PFSK-1 (cell line): Measurements from ENCODE around the gene IFI27L1.

Experiments used
- FOXP2 ChIP-seq: optimal IDR thresholded peaks from 2 replicates; pipeline ENCODE3; 2011; ENCODE audit warnings: borderline replicate concordance, control low read depth, inconsistent platforms; ENCODE audit not compliant: insufficient read depth; ENCODE audit errors: extremely low read length, extremely low read depth
- POLR2AphosphoS5 ChIP-seq: IDR thresholded peaks from 2 replicates; pipeline ENCODE4 v1.6.1; 2012; ENCODE audit warnings: low read depth, mild to moderate bottlenecking, control low read depth, low read length, moderate library complexity
- SIN3A ChIP-seq: IDR thresholded peaks from 2 replicates; pipeline ENCODE4 v1.6.1; 2012; ENCODE audit warnings: mild to moderate bottlenecking, low read length, moderate library complexity, borderline replicate concordance; ENCODE audit not compliant: insufficient read depth
- TAF1 ChIP-seq: IDR thresholded peaks from 2 replicates; pipeline ENCODE4 v1.6.1; 2012; ENCODE audit warnings: low read length, control low read depth, borderline replicate concordance; ENCODE audit not compliant: insufficient read depth
- TF ChIP-seq, protein P1 (sequence below), 2 experiments: IDR thresholded peaks; 2 replicates each; pipeline versions ENCODE4 v1.6.1 to v1.8.0; 2011 to 2012; ENCODE audit warnings: low read depth in 2 of 2, low read length in 2 of 2, control low read depth in 1 of 2, inconsistent platforms in 1 of 2, mild to moderate bottlenecking in 1 of 2, moderate library complexity in 1 of 2; ENCODE audit not compliant: insufficient read depth in 1 of 2

IFI27L1 gene

DNA sequence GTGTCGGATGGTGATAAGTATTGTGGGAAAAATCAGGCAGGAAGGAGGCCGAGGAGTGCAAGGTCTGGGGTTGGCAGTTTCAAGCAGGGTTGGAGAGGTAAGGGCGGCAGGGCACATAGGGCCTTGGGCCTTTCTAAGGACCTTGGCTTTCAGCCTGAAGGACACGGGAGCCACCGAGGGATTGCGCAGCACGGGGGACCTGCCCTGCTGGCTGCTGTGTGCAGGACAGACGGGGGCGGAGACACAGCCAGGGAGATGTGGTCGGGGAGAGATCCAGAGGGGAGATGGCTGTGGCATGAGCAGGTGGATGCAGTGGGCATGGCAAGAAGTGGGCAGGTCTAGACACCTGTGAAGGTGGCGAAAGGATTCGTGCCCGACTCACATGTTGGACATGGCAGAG, 40.3 kb upstream of the IFI27L1 start:
- no peak for TF ChIP-seq FOXP2
- no peak for TF ChIP-seq TAF1
- no peak for TF ChIP-seq SIN3A
- no peak for TF ChIP-seq POLR2AphosphoS5
- TF ChIP-seq, protein P1, sequence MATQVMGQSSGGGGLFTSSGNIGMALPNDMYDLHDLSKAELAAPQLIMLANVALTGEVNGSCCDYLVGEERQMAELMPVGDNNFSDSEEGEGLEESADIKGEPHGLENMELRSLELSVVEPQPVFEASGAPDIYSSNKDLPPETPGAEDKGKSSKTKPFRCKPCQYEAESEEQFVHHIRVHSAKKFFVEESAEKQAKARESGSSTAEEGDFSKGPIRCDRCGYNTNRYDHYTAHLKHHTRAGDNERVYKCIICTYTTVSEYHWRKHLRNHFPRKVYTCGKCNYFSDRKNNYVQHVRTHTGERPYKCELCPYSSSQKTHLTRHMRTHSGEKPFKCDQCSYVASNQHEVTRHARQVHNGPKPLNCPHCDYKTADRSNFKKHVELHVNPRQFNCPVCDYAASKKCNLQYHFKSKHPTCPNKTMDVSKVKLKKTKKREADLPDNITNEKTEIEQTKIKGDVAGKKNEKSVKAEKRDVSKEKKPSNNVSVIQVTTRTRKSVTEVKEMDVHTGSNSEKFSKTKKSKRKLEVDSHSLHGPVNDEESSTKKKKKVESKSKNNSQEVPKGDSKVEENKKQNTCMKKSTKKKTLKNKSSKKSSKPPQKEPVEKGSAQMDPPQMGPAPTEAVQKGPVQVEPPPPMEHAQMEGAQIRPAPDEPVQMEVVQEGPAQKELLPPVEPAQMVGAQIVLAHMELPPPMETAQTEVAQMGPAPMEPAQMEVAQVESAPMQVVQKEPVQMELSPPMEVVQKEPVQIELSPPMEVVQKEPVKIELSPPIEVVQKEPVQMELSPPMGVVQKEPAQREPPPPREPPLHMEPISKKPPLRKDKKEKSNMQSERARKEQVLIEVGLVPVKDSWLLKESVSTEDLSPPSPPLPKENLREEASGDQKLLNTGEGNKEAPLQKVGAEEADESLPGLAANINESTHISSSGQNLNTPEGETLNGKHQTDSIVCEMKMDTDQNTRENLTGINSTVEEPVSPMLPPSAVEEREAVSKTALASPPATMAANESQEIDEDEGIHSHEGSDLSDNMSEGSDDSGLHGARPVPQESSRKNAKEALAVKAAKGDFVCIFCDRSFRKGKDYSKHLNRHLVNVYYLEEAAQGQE (IDR thresholded peaks at IDR 0.05; ENCODE audit: insufficient read depth in 1 of 2, low read depth in 2 of 2, low read length in 2 of 2): no peak

DNA sequence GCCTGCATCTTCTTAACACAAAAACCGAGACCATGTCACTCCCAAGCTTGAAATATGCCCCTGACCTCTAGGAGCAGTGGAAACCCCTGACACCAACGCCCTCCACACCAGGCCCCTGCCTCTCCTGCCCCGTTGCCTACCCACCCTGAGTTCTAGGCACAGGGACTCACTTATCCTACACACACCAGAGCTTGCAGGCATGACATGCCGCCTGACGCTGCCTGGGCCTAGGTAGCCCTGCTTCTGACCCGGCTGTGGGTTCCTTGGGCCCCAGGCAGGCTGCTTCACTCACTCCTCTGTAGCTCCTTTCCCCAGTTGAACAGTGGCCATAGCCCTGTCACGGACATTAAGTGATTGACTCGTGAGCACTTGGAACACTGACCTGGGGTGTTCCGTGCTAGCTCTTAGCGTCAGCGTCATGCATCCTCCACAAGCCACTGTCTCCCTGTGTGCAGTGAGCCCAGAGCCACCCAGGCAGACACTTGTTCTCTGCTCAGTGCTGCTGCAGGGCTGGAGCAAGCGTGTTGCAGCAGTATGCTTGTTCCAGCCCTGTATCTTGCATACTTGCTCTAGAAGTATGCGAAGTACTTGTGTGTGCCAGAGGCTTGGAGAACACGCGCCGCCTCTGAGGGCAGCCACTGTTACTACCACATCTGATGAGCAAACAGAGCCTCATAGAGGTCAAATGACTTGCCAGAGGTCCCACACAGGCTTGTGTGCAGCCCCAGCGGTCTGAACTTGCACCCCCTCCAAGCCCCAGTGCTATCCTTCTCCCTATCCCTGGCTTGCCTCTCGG, 39.4 kb upstream of the IFI27L1 start:
- TF ChIP-seq TAF1 (no peak), POLR2AphosphoS5 (no peak), SIN3A (no peak), FOXP2 (no peak)
- TF ChIP-seq, protein P1 (IDR thresholded peaks at IDR 0.05; ENCODE audit: insufficient read depth in 1 of 2, low read depth in 2 of 2, low read length in 2 of 2): no peak

GRCh38 chr14:94042433-94043091, 38.5 kb upstream of the IFI27L1 start:
- TF ChIP-seq POLR2AphosphoS5 (no peak), SIN3A (no peak), TAF1 (no peak), FOXP2 (no peak)
- TF ChIP-seq, protein P1 (IDR thresholded peaks at IDR 0.05; ENCODE audit: insufficient read depth in 1 of 2, low read depth in 2 of 2, low read length in 2 of 2): no peak

DNA sequence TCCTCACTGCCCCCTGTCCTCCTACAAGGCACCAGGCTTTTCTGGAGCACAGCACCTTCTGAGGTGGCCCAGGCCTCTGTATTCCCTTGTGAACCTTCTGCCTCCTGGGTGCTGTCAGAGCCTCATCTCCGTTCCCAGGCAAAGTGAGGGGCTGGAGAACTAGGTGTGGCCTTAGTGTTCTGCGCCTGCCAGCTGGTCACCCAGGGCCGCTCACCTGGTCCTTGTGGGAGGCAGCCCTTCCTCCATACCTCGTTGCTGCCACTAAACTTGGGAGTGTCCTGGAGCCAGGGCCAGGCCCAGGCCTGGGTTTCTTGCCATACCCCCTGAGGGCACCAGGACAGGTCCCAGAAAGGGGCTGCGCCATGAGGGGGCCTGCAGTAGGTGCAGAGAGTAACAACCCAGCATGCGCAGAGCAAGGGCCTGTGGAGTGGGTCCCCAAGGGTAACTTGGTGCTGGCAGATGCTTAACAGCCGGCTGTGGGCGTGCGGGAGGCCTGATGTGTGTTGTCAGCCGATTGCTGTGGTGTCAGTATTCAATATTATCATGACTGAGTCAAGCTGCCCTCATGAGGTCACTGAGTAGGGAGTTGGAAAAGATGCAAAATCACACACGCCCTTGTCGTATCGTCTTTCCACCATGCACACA, 37.9 kb upstream of the IFI27L1 start:
- no peak for TF ChIP-seq TAF1
- no peak for TF ChIP-seq SIN3A
- TF ChIP-seq POLR2AphosphoS5: no peak

DNA sequence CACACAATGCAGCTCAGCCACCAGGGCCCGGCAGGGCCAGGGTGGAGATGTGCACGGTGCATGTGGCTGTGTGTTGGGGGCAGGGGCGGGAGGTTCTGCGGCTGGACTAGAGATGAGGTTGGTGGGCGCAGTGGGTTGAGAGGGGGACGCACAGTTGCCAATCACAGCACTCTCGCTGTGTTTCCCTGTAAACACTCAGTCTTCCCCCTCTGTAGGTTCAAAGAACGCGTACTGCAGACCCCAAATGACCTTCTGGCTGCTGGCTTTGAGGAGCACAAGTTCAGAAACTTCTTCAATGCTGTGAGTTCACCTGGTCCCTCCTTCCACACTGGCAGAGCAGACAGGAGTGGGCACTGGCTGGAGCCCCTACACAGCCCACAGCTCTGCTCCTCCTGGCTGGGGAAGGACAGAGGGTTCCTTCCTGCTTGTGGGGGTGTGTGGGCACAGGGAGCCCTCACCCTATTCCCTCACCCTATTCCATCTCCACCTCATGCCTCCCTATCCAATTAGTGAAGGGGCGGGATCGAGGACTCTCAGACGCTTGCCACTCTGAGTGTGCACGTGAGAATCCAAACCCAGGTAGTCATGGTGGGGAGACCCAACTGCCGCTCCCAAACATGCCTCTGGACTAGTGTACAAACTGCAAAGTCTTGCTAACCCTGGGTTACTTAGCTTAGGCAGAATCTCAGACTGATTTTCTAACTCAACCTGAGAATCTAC, 37.2 kb upstream of the IFI27L1 start:
- TF ChIP-seq, protein P1 (IDR thresholded peaks at IDR 0.05; ENCODE audit: insufficient read depth in 1 of 2, low read depth in 2 of 2, low read length in 2 of 2): no peak
- TF ChIP-seq SIN3A: no peak
